Prostate gland (tissue), 2 donors: ENCODE results near the gene OGFRL1. TPM values are rescaled to one million over a fixed set of nuclear protein-coding genes. Genes with fewer than 3 reads are reported as not detected.

Source experiments
- DNase-seq: peaks from one replicate; pipeline ENCODE4 v3.0.0-alpha.2; 2019; ENCODE audit warnings: low spot score
- H3K27ac ChIP-seq, 2 donors: fragments of 200-600 bp; sonication (generic); 2 replicates each; pipeline ENCODE4 v1.5.1; 2017 to 2019
- H3K27me3 ChIP-seq: fragments of 200-600 bp; sonication (generic); replicated peaks from 2 replicates; pipeline ENCODE4 v1.5.1; 2019; ENCODE audit not compliant: insufficient read depth
- H3K36me3 ChIP-seq, 2 donors: fragments of 200-600 bp; sonication (generic); 1 replicate in 1 of 2; 2 replicates in 1 of 2; pipeline versions ENCODE4 v1.5.1 to v1.8.1; 2017 to 2019
- H3K4me1 ChIP-seq: fragments of 200-600 bp; sonication (generic); replicated peaks from 2 replicates; pipeline ENCODE4 v1.5.1; 2019
- H3K4me3 ChIP-seq, 2 donors: fragments of 200-600 bp; sonication (generic); 2 replicates each; pipeline ENCODE4 v1.5.1; 2017 to 2019
- H3K9me3 ChIP-seq: fragments of 200-600 bp; sonication (generic); 2 replicates; pipeline ENCODE4 v1.5.1; 2017
- CTCF ChIP-seq, 4 experiments: fragments of 200-600 bp in 2 of 4; fragments of 450-650 bp in 2 of 4; sonication (generic) in 2 of 4; IDR thresholded peaks; 1 replicate in 3 of 4; 2 replicates in 1 of 4; pipeline ENCODE4 v1.5.1; 2016 to 2019; ENCODE audit warnings: antibody characterized with exemption in 4 of 4, mild to moderate bottlenecking in 2 of 4, moderate library complexity in 2 of 4
- POLR2A ChIP-seq: fragments of 450-650 bp; IDR thresholded peaks from one replicate; pipeline ENCODE4 v1.6.1; 2016; ENCODE audit warnings: antibody characterized with exemption, mild to moderate bottlenecking
- POLR2AphosphoS5 ChIP-seq: sonication (generic); formaldehyde crosslinking; IDR thresholded peaks from one replicate; pipeline ENCODE4 v1.6.1; 2017; ENCODE audit warnings: antibody characterized with exemption
- WGBS: methylation state at CpG from one replicate; pipeline ENCODE4 v1.1.5; 2018; 5-methylcytosine and 5-hydroxymethylcytosine counted together
- intact Hi-C: fragments of 100-400 bp; cut with DNase I; formaldehyde crosslinking; loops from one replicate; pipeline ENCODE4 v1.14.2; 2022
- total RNA-seq, 2 donors: library from RNA; depleted of rRNA; stranded (reverse); fragments of >200 nt; gene quantifications; one replicate each; pipeline ENCODE4 v1.1.0, GENCODE V29; 2016

Gene OGFRL1
- total RNA-seq, 2 donors from 2014 or later, result 18.4 to 20.4 TPM

- intact Hi-C loops, result loop anchor here (5.0 kb wide), 1 partner anchor 58 kb away; the partner anchor contains the start of gene OGFRL1
- Histone ChIP-seq H3K36me3 (no peaks in the 10 kb centered on the region), H3K4me3 (no peak overlapping the region), H3K27ac (no peak overlapping the region), H3K27me3 (no peaks in the 10 kb centered on the region), H3K9me3 (no peaks in the 10 kb centered on the region), H3K4me1 (no peaks in the 10 kb centered on the region)
- no peak for DNase-seq
- no peak for TF ChIP-seq POLR2A
- TF ChIP-seq POLR2AphosphoS5, result no peak
- no peak for TF ChIP-seq CTCF (IDR thresholded peaks at IDR 0.05)
- 78% methylated on average over 5 of the region's 5 CpGs for WGBS
Observed at GRCh38 chr6:71345476-71346333, 57.1 kb downstream of the OGFRL1 start.

- H3K4me1 ChIP-seq, result no peaks in the 10 kb centered on the region
- no peak for DNase-seq
Observed at GRCh38 chr6:71346334-71346694, 57.7 kb downstream of the OGFRL1 start.

GRCh38 chr6:71347119-71347518, 58.5 kb downstream of the OGFRL1 start:
- Histone ChIP-seq H3K4me1 (no peaks in the 10 kb centered on the region), H3K27ac (no peak overlapping the region), H3K4me3 (no peak overlapping the region), H3K9me3 (no peaks in the 10 kb centered on the region), H3K36me3 (no peaks in the 10 kb centered on the region), H3K27me3 (no peaks in the 10 kb centered on the region)
- intact Hi-C loops, result loop anchor here (5.0 kb wide), 1 partner anchor 60 kb away; the partner anchor contains the start of gene OGFRL1
- DNase-seq, result no peak
- 89% methylated on average over 5 of the region's 5 CpGs for WGBS
- TF ChIP-seq POLR2A, result no peak
- no peak for TF ChIP-seq CTCF (IDR thresholded peaks at IDR 0.05)
- no peak for TF ChIP-seq POLR2AphosphoS5

More at GRCh38 chr6:71346334-71346694, 57.7 kb downstream of the OGFRL1 start:
- Histone ChIP-seq H3K27me3 (no peaks in the 10 kb centered on the region), H3K9me3 (no peaks in the 10 kb centered on the region), H3K4me3 (no peak overlapping the region), H3K27ac (no peak overlapping the region), H3K36me3 (no peaks in the 10 kb centered on the region)
- intact Hi-C loops, result loop anchor here (5.0 kb wide), 1 partner anchor 59 kb away; the partner anchor contains the start of gene OGFRL1
- no peak for TF ChIP-seq POLR2A
- no peak for TF ChIP-seq POLR2AphosphoS5
- TF ChIP-seq CTCF (IDR thresholded peaks at IDR 0.05), result no peak

- no peak overlapping the region for H3K4me3 ChIP-seq
- DNase-seq, result no peak
- 14% methylated on average over 3 of the region's 3 CpGs for WGBS
- H3K27me3 ChIP-seq, result no peaks in the 10 kb centered on the region
- H3K27ac ChIP-seq, result no peak overlapping the region
- H3K36me3 ChIP-seq, result no peaks in the 10 kb centered on the region
- H3K4me1 ChIP-seq, result no peaks in the 10 kb centered on the region
- no peaks in the 10 kb centered on the region for H3K9me3 ChIP-seq
- TF ChIP-seq POLR2AphosphoS5, result no peak
- no peak for TF ChIP-seq POLR2A
- peak in 3 of 4 experiments; percentile 35 to 71 (median 66) for TF ChIP-seq CTCF (IDR thresholded peaks at IDR 0.05)
- intact Hi-C loops, result loop anchor here (5.0 kb wide), 1 partner anchor 62 kb away; the partner anchor contains the start of gene OGFRL1
Observed at GRCh38 chr6:71349395-71349794, 60.8 kb downstream of the OGFRL1 start.
